Esophagus squamous epithelium (tissue), 5 donors: Measurements from ENCODE around the gene SHTN1. TPM values are rescaled to one million over a fixed set of nuclear protein-coding genes. Genes with fewer than 3 reads are reported as not detected.

Experiments
- DNase-seq: peaks from one replicate; lab custom pipeline; 2025; lab: John Stamatoyannopoulos, UW
- H3K27ac ChIP-seq, 4 donors: fragments of 200-600 bp; sonication (generic); one replicate each; pipeline ENCODE4 v1.5.1; 2016 to 2019; ENCODE audit warnings: mild to moderate bottlenecking in 1 of 4
- H3K27me3 ChIP-seq, 4 donors: fragments of 200-600 bp; sonication (generic); 1 replicate in 3 of 4; 2 replicates in 1 of 4; pipeline versions ENCODE4 v1.5.1 to v1.6.0; 2017 to 2021; ENCODE audit warnings: antibody characterized with exemption in 1 of 4
- H3K36me3 ChIP-seq, 3 donors: fragments of 200-600 bp; sonication (generic); one replicate each; pipeline ENCODE4 v1.5.1; 2016 to 2019
- H3K4me1 ChIP-seq, 3 donors: fragments of 200-600 bp; sonication (generic); one replicate each; pipeline ENCODE4 v1.5.1; 2017 to 2019
- H3K4me3 ChIP-seq, 4 donors: fragments of 200-600 bp; sonication (generic); 1 replicate in 3 of 4; 2 replicates in 1 of 4; pipeline ENCODE4 v1.5.1; 2016 to 2019; ENCODE audit warnings: mild to moderate bottlenecking in 2 of 4, moderate library complexity in 1 of 4
- H3K9me3 ChIP-seq, 3 donors: fragments of 200-600 bp; sonication (generic); one replicate each; pipeline ENCODE4 v1.5.1; 2016 to 2019
- POLR2A ChIP-seq, 4 donors: fragments of 450-650 bp; IDR thresholded peaks; one replicate each; pipeline ENCODE4 v1.6.1; 2017; ENCODE audit warnings: antibody characterized with exemption in 4 of 4, mild to moderate bottlenecking in 4 of 4, moderate library complexity in 3 of 4
- WGBS, 2 donors: methylation state at CpG; one replicate each; pipeline ENCODE4 v1.1.5; 2018; 5-methylcytosine and 5-hydroxymethylcytosine counted together
- intact Hi-C: fragments of 100-400 bp; cut with DNase I; formaldehyde crosslinking; loops from one replicate; pipeline ENCODE4 v1.15.0; 2022
- total RNA-seq, 4 donors: library from RNA; depleted of rRNA; stranded (reverse); fragments of >200 nt; gene quantifications; one replicate each; pipeline ENCODE4 v1.1.0, GENCODE V29; 2016
- TF ChIP-seq, protein P1 (sequence below), 6 experiments: fragments of 450-650 bp in 4 of 6; fragments of 200-600 bp in 2 of 6; sonication (generic) in 2 of 6; IDR thresholded peaks; one replicate each; pipeline ENCODE4 v1.5.1; 2016 to 2019; ENCODE audit warnings: antibody characterized with exemption in 6 of 6, mild to moderate bottlenecking in 4 of 6, moderate library complexity in 4 of 6
- donor health status: DM: yes; HTN: yes; CAD: no.

The SHTN1 gene
- total RNA-seq, 4 donors from 2014 or later = 8.6 to 12.5 (median 10.2) TPM

DNA sequence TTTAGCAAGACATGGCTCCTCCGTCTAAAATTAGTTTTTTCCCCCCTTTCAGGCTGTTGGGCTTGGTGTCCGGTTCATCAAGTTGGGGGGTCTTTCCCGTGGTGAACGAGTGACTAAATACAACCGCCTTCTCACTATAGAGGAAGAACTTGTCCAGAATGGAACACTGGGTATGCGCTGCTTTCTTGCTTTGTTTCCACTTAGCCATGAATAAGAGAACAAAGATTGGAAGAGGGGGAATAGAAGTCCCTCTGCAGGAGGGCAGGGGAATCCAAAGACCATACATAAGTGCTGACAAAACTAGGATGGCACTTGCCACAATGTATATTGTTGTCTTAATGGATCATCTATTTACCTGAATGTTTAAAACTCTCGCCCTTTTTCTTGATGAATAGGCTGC, 125.2 kb downstream of the SHTN1 start:
- intact Hi-C loops = no loop called here
- H3K27me3 ChIP-seq = peaks cover 0 to under 1% (median 0%) of the 10 kb centered on the region in 4 donors
- TF ChIP-seq, protein P1, sequence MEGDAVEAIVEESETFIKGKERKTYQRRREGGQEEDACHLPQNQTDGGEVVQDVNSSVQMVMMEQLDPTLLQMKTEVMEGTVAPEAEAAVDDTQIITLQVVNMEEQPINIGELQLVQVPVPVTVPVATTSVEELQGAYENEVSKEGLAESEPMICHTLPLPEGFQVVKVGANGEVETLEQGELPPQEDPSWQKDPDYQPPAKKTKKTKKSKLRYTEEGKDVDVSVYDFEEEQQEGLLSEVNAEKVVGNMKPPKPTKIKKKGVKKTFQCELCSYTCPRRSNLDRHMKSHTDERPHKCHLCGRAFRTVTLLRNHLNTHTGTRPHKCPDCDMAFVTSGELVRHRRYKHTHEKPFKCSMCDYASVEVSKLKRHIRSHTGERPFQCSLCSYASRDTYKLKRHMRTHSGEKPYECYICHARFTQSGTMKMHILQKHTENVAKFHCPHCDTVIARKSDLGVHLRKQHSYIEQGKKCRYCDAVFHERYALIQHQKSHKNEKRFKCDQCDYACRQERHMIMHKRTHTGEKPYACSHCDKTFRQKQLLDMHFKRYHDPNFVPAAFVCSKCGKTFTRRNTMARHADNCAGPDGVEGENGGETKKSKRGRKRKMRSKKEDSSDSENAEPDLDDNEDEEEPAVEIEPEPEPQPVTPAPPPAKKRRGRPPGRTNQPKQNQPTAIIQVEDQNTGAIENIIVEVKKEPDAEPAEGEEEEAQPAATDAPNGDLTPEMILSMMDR (IDR thresholded peaks at IDR 0.05) = no peak
- TF ChIP-seq POLR2A (IDR thresholded peaks at IDR 0.05) = no peak
- no peak for DNase-seq
- no peaks in the 10 kb centered on the region for H3K36me3 ChIP-seq
- no peaks in the 10 kb centered on the region for H3K4me1 ChIP-seq
- H3K27ac ChIP-seq = no peak overlapping the region
- H3K9me3 ChIP-seq = no peaks in the 10 kb centered on the region
- 62 to 68% methylated on average over 7 of the region's 7 CpGs for WGBS, 2 donors
- no peak overlapping the region for H3K4me3 ChIP-seq

DNA sequence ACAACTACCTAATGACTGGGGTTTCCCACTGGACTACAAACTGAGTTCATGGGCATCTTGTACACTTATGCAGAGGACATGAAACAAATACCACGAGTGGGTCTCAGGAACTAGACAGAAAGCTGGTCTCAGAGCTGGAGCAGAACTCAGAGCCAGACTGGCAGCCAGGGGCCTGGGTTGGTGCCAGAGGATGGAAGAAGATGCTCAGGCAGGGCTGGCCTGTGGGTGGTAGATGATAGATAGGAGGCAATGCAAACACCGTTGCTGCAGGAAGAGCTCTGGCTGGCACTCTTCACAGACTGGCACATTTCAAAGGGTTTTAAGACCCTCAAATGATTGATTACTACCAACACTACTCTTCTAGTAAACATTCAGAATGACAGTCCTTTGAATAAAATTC, 126.9 kb downstream of the SHTN1 start:
- Histone ChIP-seq H3K4me1 (no peaks in the 10 kb centered on the region), H3K9me3 (no peaks in the 10 kb centered on the region), H3K27ac (no peak overlapping the region), H3K36me3 (no peaks in the 10 kb centered on the region), H3K4me3 (no peak overlapping the region), H3K27me3 (peaks cover 0 to 9% (median 0%) of the 10 kb centered on the region in 4 donors)
- no peak for DNase-seq
- 56 to 57% methylated on average over 1 to 2 of the region's 2 CpGs for WGBS, 2 donors
- TF ChIP-seq, protein P1 (IDR thresholded peaks at IDR 0.05) = no peak
- no peak for TF ChIP-seq POLR2A (IDR thresholded peaks at IDR 0.05)
- intact Hi-C loops = no loop called here

DNA sequence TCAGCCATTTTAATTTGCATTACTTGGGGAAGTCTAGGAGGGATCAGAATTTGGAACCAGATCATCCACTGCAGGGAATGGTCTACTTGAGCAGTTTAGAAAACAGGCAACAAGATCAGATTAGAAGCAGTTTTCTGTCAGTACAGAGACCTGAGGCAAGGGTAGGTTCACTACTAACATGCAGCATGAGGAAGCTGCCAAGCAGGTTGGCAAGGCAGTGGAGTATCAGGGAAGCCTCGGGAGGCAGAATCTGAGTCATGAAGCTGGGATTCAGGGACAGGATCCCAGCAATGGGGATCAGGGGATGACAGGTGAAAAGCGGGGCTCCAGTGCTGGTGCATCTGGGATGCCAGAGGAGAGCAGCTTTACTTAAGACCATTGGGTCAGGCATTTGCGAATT, 127.6 kb downstream of the SHTN1 start:
- WGBS, 2 donors = 59 to 77% methylated on average over 3 of the region's 3 CpGs
- H3K36me3 ChIP-seq = no peaks in the 10 kb centered on the region

DNA sequence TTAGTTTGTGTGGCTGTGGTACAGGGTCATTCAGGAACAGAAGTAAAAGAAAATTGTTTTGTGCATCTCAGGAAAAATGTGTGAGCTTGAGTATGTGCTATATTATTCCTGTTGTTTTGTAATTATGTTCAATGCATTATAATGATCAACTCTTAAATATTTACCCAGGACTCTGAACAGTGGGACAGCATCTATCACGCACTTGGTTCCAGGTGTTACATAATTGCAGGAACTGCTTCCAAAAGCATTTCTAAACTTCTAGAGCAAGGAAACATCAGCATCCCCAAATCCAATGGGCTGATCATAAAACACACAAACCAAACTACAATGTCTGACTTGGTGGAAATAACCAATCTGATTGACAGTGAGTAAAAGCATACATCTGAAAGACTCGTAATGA, 129.1 kb downstream of the SHTN1 start:
- Histone ChIP-seq H3K9me3 (no peaks in the 10 kb centered on the region), H3K4me1 (no peaks in the 10 kb centered on the region), H3K4me3 (no peak overlapping the region), H3K36me3 (no peaks in the 10 kb centered on the region), H3K27ac (no peak overlapping the region), H3K27me3 (peaks cover 0 to 9% (median 0%) of the 10 kb centered on the region in 4 donors)
- 90 to 96% methylated on average over 2 of the region's 2 CpGs for WGBS, 2 donors
- TF ChIP-seq POLR2A (IDR thresholded peaks at IDR 0.05) = no peak
- TF ChIP-seq, protein P1 (IDR thresholded peaks at IDR 0.05) = no peak
- DNase-seq = no peak
- intact Hi-C loops = no loop called here

More for the DNA sequence above, 127.6 kb downstream of the SHTN1 start:
- no peak overlapping the region for H3K27ac ChIP-seq
- intact Hi-C loops = no loop called here
- no peak overlapping the region for H3K4me3 ChIP-seq
- TF ChIP-seq, protein P1 (IDR thresholded peaks at IDR 0.05) = no peak
- peaks cover 0 to 9% (median 0%) of the 10 kb centered on the region in 4 donors for H3K27me3 ChIP-seq
- H3K4me1 ChIP-seq = no peaks in the 10 kb centered on the region
- no peak for DNase-seq
- H3K9me3 ChIP-seq = no peaks in the 10 kb centered on the region

DNA sequence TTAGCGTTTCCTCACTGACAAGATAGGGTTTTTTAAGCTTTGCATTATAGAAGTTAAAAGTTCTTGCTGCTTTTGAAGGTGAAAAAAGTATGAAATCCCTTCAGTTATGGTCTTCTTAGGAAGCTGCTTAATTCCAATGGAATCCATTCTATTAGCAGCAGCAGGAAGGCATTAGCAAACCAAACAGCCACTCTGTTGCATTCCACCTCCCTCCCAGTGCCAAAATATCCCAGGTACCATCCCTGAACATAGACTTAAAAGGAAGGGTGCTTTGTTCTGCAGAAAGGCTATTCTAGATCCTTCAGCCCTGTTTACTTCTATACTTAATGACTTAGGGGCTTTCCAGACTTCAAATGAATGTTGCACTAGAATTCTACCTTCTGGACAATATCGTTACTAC, 131.9 kb downstream of the SHTN1 start:
- H3K27me3 ChIP-seq = peaks cover 0 to 9% (median 0%) of the 10 kb centered on the region in 4 donors
- H3K9me3 ChIP-seq = no peaks in the 10 kb centered on the region
- TF ChIP-seq, protein P1 (IDR thresholded peaks at IDR 0.05) = no peak
- TF ChIP-seq POLR2A (IDR thresholded peaks at IDR 0.05) = no peak
- no peak for DNase-seq
- no peaks in the 10 kb centered on the region for H3K4me1 ChIP-seq
- H3K27ac ChIP-seq = no peak overlapping the region
- no peak overlapping the region for H3K4me3 ChIP-seq
- intact Hi-C loops = no loop called here
- WGBS, 2 donors = 55 to 67% methylated on average over 2 of the region's 2 CpGs
- H3K36me3 ChIP-seq = no peaks in the 10 kb centered on the region
